HG03045 (cell line): ENCODE results near the gene SPG7.

ENCODE experiments used
- ATAC-seq: cut with Tn5 transposase; IDR thresholded peaks from one replicate; pipeline ENCODE4 v1.9.1; 2021; ENCODE audit warnings: mild to moderate bottlenecking, moderate library complexity; ENCODE audit not compliant: unreplicated experiment

Gene SPG7

GRCh38 chr16:89484923-89485679 is 23.1 kb upstream of the SPG7 start:
- ATAC-seq = peak; percentile 29

- no peak for ATAC-seq
Observed at GRCh38 chr16:89485701-89486246, 22.4 kb upstream of the SPG7 start.

GRCh38 chr16:89489040-89489897 is 18.9 kb upstream of the SPG7 start:
- ATAC-seq = no peak

GRCh38 chr16:89489898-89490438 is 18.2 kb upstream of the SPG7 start:
- ATAC-seq = no peak

GRCh38 chr16:89490439-89491237 is 17.6 kb upstream of the SPG7 start, which contains the start of gene ANKRD11:
Gene ANKRD11 (minus strand): TSS chr16:89490561. CDS start chr16:89317019, 173,542 bp downstream.
- peak; percentile 86 for ATAC-seq

- no peak for ATAC-seq
Observed at GRCh38 chr16:89491238-89491869, 16.8 kb upstream of the SPG7 start.

GRCh38 chr16:89491974-89492687 is 16.1 kb upstream of the SPG7 start:
- ATAC-seq = no peak

GRCh38 chr16:89493776-89494175 is 14.4 kb upstream of the SPG7 start:
- no peak for ATAC-seq

GRCh38 chr16:89495121-89495520 is 13.1 kb upstream of the SPG7 start:
- no peak for ATAC-seq

GRCh38 chr16:89498839-89499238 is 9.4 kb upstream of the SPG7 start:
- no peak for ATAC-seq

- ATAC-seq = no peak
Observed at GRCh38 chr16:89499767-89500166, 8.4 kb upstream of the SPG7 start.

GRCh38 chr16:89502081-89502843 is 5.9 kb upstream of the SPG7 start:
- no peak for ATAC-seq

GRCh38 chr16:89504091-89504490 is 4.1 kb upstream of the SPG7 start:
- ATAC-seq = no peak

- peak; percentile 27 for ATAC-seq
Observed at GRCh38 chr16:89505204-89506112, 2.7 kb upstream of the SPG7 start.

GRCh38 chr16:89506113-89506504 is 2.1 kb upstream of the SPG7 start:
- no peak for ATAC-seq

GRCh38 chr16:89506791-89507191 is 1.4 kb upstream of the SPG7 start:
- ATAC-seq = no peak

- peak; percentile 17 for ATAC-seq
Observed at GRCh38 chr16:89507214-89507833, 879 bp upstream of the SPG7 start.
